Endodermal cell (in vitro differentiated cells): Measurements from ENCODE around the gene DPPA2. TPM values are rescaled to one million over a fixed set of nuclear protein-coding genes. Genes with fewer than 3 reads are reported as not detected.

Source experiments
- DNase-seq: peaks from one replicate; pipeline ENCODE4 v3.0.0-alpha.2; 2017
- H3K27ac ChIP-seq: 2 replicates; pipeline ENCODE4 v1.5.1; 2013; ENCODE audit warnings: mild to moderate bottlenecking, low read depth, low read length, moderate library complexity
- H3K27me3 ChIP-seq: 2 replicates; pipeline ENCODE4 v1.6.1; 2013; ENCODE audit warnings: mild to moderate bottlenecking, low read length, moderate library complexity; ENCODE audit not compliant: insufficient read depth, control insufficient read depth, poor library complexity, severe bottlenecking
- H3K36me3 ChIP-seq: 2 replicates; pipeline ENCODE4 v1.7.0; 2013; ENCODE audit warnings: mild to moderate bottlenecking, low read length, moderate library complexity; ENCODE audit not compliant: control insufficient read depth, insufficient read depth
- H3K4me1 ChIP-seq: one replicate; pipeline ENCODE4 v1.7.0; 2013; ENCODE audit warnings: low read length; ENCODE audit not compliant: control insufficient read depth, insufficient read depth
- H3K4me3 ChIP-seq: 2 replicates; pipeline ENCODE4 v1.5.1; 2013; ENCODE audit warnings: mild to moderate bottlenecking, low read length, moderate library complexity
- H3K9ac ChIP-seq: 2 replicates; pipeline ENCODE4 v1.6.1; 2013; ENCODE audit warnings: mild to moderate bottlenecking, low read length, moderate library complexity; ENCODE audit not compliant: poor library complexity, severe bottlenecking; ENCODE audit errors: extremely low read depth
- H3K9me3 ChIP-seq: 2 replicates; pipeline ENCODE4 v1.6.1; 2013; ENCODE audit warnings: mild to moderate bottlenecking, low read length, moderate library complexity; ENCODE audit not compliant: control insufficient read depth
- H3K27ac Mint-ChIP-seq: 2 replicates; pipeline ENCODE4 v1.8.0; 2020; ENCODE audit warnings: mixed read lengths
- H3K27me3 Mint-ChIP-seq: 2 replicates; pipeline ENCODE4 v1.8.0; 2021; ENCODE audit warnings: mild to moderate bottlenecking, mixed read lengths; ENCODE audit not compliant: insufficient read depth
- H3K36me3 Mint-ChIP-seq: 2 replicates; pipeline ENCODE4 v1.8.0; 2020; ENCODE audit warnings: low read depth, mixed read lengths
- H3K4me1 Mint-ChIP-seq: 2 replicates; pipeline ENCODE4 v1.8.0; 2020; ENCODE audit warnings: mixed read lengths
- H3K4me3 Mint-ChIP-seq: 2 replicates; pipeline ENCODE4 v1.8.0; 2020; ENCODE audit warnings: mild to moderate bottlenecking, moderate library complexity, mixed read lengths
- H3K9me3 Mint-ChIP-seq: 2 replicates; pipeline ENCODE4 v1.8.0; 2020; ENCODE audit warnings: mild to moderate bottlenecking, mixed read lengths
- CTCF ChIP-seq: fragments of 200-600 bp; sonication (generic); conservative IDR thresholded peaks from 2 replicates; pipeline ENCODE4 v1.5.0; 2021; ENCODE audit warnings: antibody characterized with exemption, mild to moderate bottlenecking
- WGBS, 2 experiments: methylation state at CpG; one replicate each; pipeline versions ENCODE4 v1.1.5 to v1.1.7; 2013; ENCODE audit warnings: missing lambda C conversion rate in 2 of 2, mixed read lengths in 1 of 2; ENCODE audit not compliant: insufficient coverage in 1 of 2, insufficient read length in 1 of 2; 5-methylcytosine and 5-hydroxymethylcytosine counted together
- total RNA-seq, 2 donors: library from RNA; stranded (reverse); fragmentation: NEBNext Ultra II Directional in 1 of 2; extraction: Animal tissue kit (Norgen Biotek cat#: 25700) in 1 of 2; gene quantifications; 2 replicates in 1 of 2; 3 replicates in 1 of 2; pipeline ENCODE4 v1.2.1, GENCODE V29; 2021

DPPA2 gene
- total RNA-seq, 2 donors from 2014 or later = 1.7 to 3.1 TPM

- H3K36me3 ChIP-seq = no peaks in the 10 kb centered on the region
Measured at GRCh38 chr3:109268181-109268580, 48.1 kb downstream of the DPPA2 start.

DNA sequence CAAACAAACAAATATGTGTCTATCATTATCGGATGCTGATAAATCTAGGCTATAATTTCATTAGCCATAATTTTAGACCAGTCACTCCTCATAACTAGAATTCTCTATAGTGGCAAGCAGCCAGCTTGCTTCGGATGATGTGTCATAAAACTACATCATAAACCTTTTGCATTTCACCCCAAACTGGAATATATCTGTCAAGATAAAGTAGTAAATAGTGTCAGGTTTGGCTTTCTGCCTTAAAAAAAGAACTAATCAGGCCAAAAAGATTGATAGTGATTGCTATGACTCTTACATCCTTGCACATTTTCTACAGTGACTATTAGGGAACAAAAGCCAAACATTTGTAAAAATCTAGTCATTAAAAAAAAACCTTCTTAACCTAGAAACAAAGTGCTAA lies 51.0 kb downstream of the DPPA2 start:
- no peak overlapping the region for H3K27ac Mint-ChIP-seq
- H3K27me3 Mint-ChIP-seq = no peaks in the 10 kb centered on the region
- no peak for DNase-seq
- H3K4me1 Mint-ChIP-seq = no peaks in the 10 kb centered on the region
- no peaks in the 10 kb centered on the region for H3K9me3 ChIP-seq
- no peak overlapping the region for H3K27ac ChIP-seq
- WGBS, 2 experiments = 93 to 100% methylated on average over 1 to 2 of the region's 2 CpGs
- no peaks in the 10 kb centered on the region for H3K27me3 ChIP-seq
- H3K9ac ChIP-seq = no peak overlapping the region
- H3K36me3 Mint-ChIP-seq = no peaks in the 10 kb centered on the region
- no peaks in the 10 kb centered on the region for H3K4me1 ChIP-seq
- no peaks in the 10 kb centered on the region for H3K9me3 Mint-ChIP-seq
- H3K4me3 ChIP-seq = no peak overlapping the region
- H3K36me3 ChIP-seq = no peaks in the 10 kb centered on the region
- TF ChIP-seq CTCF = no peak
- H3K4me3 Mint-ChIP-seq = no peak overlapping the region

More at GRCh38 chr3:109268181-109268580, 48.1 kb downstream of the DPPA2 start:
- no peak overlapping the region for H3K27ac Mint-ChIP-seq
- H3K4me1 Mint-ChIP-seq = no peaks in the 10 kb centered on the region
- Histone ChIP-seq H3K4me3 (no peak overlapping the region), H3K27me3 (no peaks in the 10 kb centered on the region), H3K27ac (no peak overlapping the region), H3K9ac (no peak overlapping the region), H3K9me3 (no peaks in the 10 kb centered on the region), H3K4me1 (no peaks in the 10 kb centered on the region)
- no peak overlapping the region for H3K4me3 Mint-ChIP-seq
- WGBS, 2 experiments = 86 to 89% methylated on average over 1 of the region's 1 CpG
- H3K9me3 Mint-ChIP-seq = no peaks in the 10 kb centered on the region
- H3K36me3 Mint-ChIP-seq = no peaks in the 10 kb centered on the region
- TF ChIP-seq CTCF = no peak
- DNase-seq = no peak
- no peaks in the 10 kb centered on the region for H3K27me3 Mint-ChIP-seq

DNA sequence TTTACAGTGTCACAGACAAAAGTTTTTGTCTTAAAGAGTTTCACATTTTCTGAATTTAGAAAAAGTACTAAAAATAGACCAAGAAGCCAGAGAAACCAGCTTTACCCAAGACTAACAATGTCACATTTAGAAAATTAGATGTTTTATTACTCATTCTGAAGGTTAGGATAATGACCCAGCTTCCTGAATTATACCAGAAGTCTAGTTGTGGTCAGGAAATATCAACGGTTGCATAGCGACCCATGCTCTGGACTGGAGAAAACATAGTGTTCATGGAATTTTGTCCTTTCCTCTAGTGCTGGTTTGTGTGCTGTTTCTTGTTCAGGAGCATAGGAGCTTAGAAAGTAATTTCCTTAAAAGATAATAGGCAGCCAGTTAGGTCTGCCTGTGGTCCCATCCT lies 59.0 kb downstream of the DPPA2 start:
- no peaks in the 10 kb centered on the region for H3K27me3 Mint-ChIP-seq
- no peak overlapping the region for H3K4me3 Mint-ChIP-seq
- no peak overlapping the region for H3K27ac ChIP-seq
- H3K27me3 ChIP-seq = no peaks in the 10 kb centered on the region
- H3K4me1 ChIP-seq = no peaks in the 10 kb centered on the region
- TF ChIP-seq CTCF = no peak
- no peaks in the 10 kb centered on the region for H3K4me1 Mint-ChIP-seq
- H3K4me3 ChIP-seq = no peak overlapping the region
- no peak for DNase-seq
- 93% methylated on average over 2 of the region's 2 CpGs for WGBS, 2 experiments
- no peak overlapping the region for H3K27ac Mint-ChIP-seq
- H3K9me3 Mint-ChIP-seq = no peaks in the 10 kb centered on the region
- no peaks in the 10 kb centered on the region for H3K36me3 ChIP-seq
- no peak overlapping the region for H3K9ac ChIP-seq
- H3K36me3 Mint-ChIP-seq = no peaks in the 10 kb centered on the region
- H3K9me3 ChIP-seq = no peaks in the 10 kb centered on the region
